Measurements from ENCODE around the gene CIC.
"Not testable (repeated sequence)": the region's sequence is repeated elsewhere in the genome, so short reads cannot be mapped to it uniquely, and the experiment has no call there.

The CIC gene

GRCh38 chr19:42255766-42256745 is 13.0 kb upstream of the CIC start:
- DNase-seq (ENCODE audit: low read depth): no peak

- not testable (repeated sequence) for DNase-seq (ENCODE audit: low read depth)
These were observed 11.2 kb upstream of the CIC start for GRCh38 chr19:42257842-42258241.

- DNase-seq (ENCODE audit: low read depth): no peak
These were observed 7.3 kb upstream of the CIC start for GRCh38 chr19:42261763-42262162.

GRCh38 chr19:42266105-42266504 is 2.9 kb upstream of the CIC start:
- DNase-seq (ENCODE audit: low read depth): not testable (repeated sequence)

- DNase-seq (ENCODE audit: low read depth): not testable (repeated sequence)
These were observed 2.0 kb upstream of the CIC start for GRCh38 chr19:42266928-42267603.

GRCh38 chr19:42267644-42268141 is 1.4 kb upstream of the CIC start:
- DNase-seq (ENCODE audit: low read depth): no peak

GRCh38 chr19:42268142-42268703 is 829 bp upstream of the CIC start:
- DNase-seq (ENCODE audit: low read depth): peak; percentile 93

GRCh38 chr19:42269478-42270345 is 660 bp downstream of the CIC start:
- DNase-seq (ENCODE audit: low read depth): no peak

GRCh38 chr19:42270346-42271044 is 1.4 kb downstream of the CIC start:
- DNase-seq (ENCODE audit: low read depth): no peak

- DNase-seq (ENCODE audit: low read depth): no peak
These were observed 2.0 kb downstream of the CIC start for GRCh38 chr19:42271045-42271419.

- DNase-seq (ENCODE audit: low read depth): no peak
These were observed 2.9 kb downstream of the CIC start for GRCh38 chr19:42271861-42272534.

- DNase-seq (ENCODE audit: low read depth): no peak
These were observed 3.5 kb downstream of the CIC start for GRCh38 chr19:42272535-42272897.

- no peak for DNase-seq (ENCODE audit: low read depth)
These were observed 3.9 kb downstream of the CIC start for GRCh38 chr19:42272989-42273406.

- DNase-seq (ENCODE audit: low read depth): no peak
These were observed 4.5 kb downstream of the CIC start for GRCh38 chr19:42273407-42274064.

GRCh38 chr19:42274065-42274682 is 5.1 kb downstream of the CIC start:
- no peak for DNase-seq (ENCODE audit: low read depth)

GRCh38 chr19:42275103-42275502 is 6.1 kb downstream of the CIC start:
- DNase-seq (ENCODE audit: low read depth): no peak

- DNase-seq (ENCODE audit: low read depth): no peak
These were observed 6.5 kb downstream of the CIC start for GRCh38 chr19:42275517-42275916.

GRCh38 chr19:42276284-42276683 is 7.2 kb downstream of the CIC start:
- no peak for DNase-seq (ENCODE audit: low read depth)

GRCh38 chr19:42276821-42277220 is 7.8 kb downstream of the CIC start:
- no peak for DNase-seq (ENCODE audit: low read depth)
